Lung (tissue), 12 donors: ENCODE data around the gene XRCC2. TPM values are rescaled to one million over a fixed set of nuclear protein-coding genes. Genes with fewer than 3 reads are reported as not detected.
A peak's percentile ranks its signal among the peaks of the same experiment; 100 is the strongest.
"Not testable (repeated sequence)": the region's sequence is repeated elsewhere in the genome, so short reads cannot be mapped to it uniquely, and the experiment has no call there.

Source experiments
- ATAC-seq: fragments of 200-7000 bp; cut with Tn5 transposase; one replicate; pipeline ENCODE4 v1.9.1; 2020; ENCODE audit warnings: moderate number of reproducible peaks; ENCODE audit not compliant: insufficient read depth, low FRiP score
- DNase-seq, 3 donors: peaks; one replicate each; pipeline ENCODE4 v3.0.0-alpha.2; 2013 to 2017
- H3K27ac ChIP-seq, 2 donors: one replicate each; pipeline ENCODE4 v1.5.1; 2013; ENCODE audit warnings: mild to moderate bottlenecking in 2 of 2, moderate library complexity in 2 of 2, control low read depth in 1 of 2, inconsistent platforms in 1 of 2, low read depth in 1 of 2, low read length in 1 of 2
- H3K27me3 ChIP-seq, 3 donors: one replicate each; pipeline ENCODE4 v1.5.1; 2013; ENCODE audit warnings: low read length in 2 of 3; ENCODE audit not compliant: control insufficient read depth in 3 of 3, insufficient read depth in 3 of 3
- H3K36me3 ChIP-seq, 4 donors: one replicate each; pipeline ENCODE4 v1.5.1; 2013; ENCODE audit warnings: low read length in 4 of 4, mild to moderate bottlenecking in 1 of 4, moderate library complexity in 1 of 4; ENCODE audit not compliant: control insufficient read depth in 4 of 4, insufficient read depth in 4 of 4
- H3K4me1 ChIP-seq, 5 donors: one replicate each; pipeline ENCODE4 v1.5.1; 2013; ENCODE audit warnings: low read length in 5 of 5, mild to moderate bottlenecking in 2 of 5, moderate library complexity in 1 of 5; ENCODE audit not compliant: control insufficient read depth in 5 of 5, insufficient read depth in 5 of 5
- H3K4me3 ChIP-seq: one replicate; pipeline ENCODE4 v1.5.1; 2013; ENCODE audit warnings: mild to moderate bottlenecking, control low read depth, moderate library complexity
- H3K9ac ChIP-seq, 2 donors: one replicate each; pipeline ENCODE4 v1.5.1; 2013; ENCODE audit warnings: low read length in 2 of 2, control low read depth in 1 of 2; ENCODE audit not compliant: insufficient read depth in 1 of 2
- H3K9me3 ChIP-seq, 4 donors: one replicate each; pipeline ENCODE4 v1.5.1; 2013; ENCODE audit warnings: low read length in 3 of 4, mild to moderate bottlenecking in 1 of 4, moderate library complexity in 1 of 4; ENCODE audit not compliant: control insufficient read depth in 4 of 4, insufficient read depth in 3 of 4
- CTCF ChIP-seq: IDR thresholded peaks from 2 replicates; pipeline ENCODE4 v1.5.1; 2012; ENCODE audit warnings: mild to moderate bottlenecking; ENCODE audit errors: control extremely low read depth, extremely low read depth
- WGBS, 2 donors: extraction: QIAGEN DNeasy Blood & Tissue Kit; methylation state at CpG; one replicate each; pipeline ENCODE4 v1.1.7; 2013; 5-methylcytosine and 5-hydroxymethylcytosine counted together
- polyA plus RNA-seq, 2 donors: library from polyadenylated mRNA; stranded (reverse); fragments of 200-250 nt; gene quantifications; one replicate each; pipeline ENCODE4 v1.2.1, GENCODE V29; 2013
- total RNA-seq, 2 donors: library from RNA; depleted of rRNA in 1 of 2; stranded (reverse); fragments of >200 nt in 1 of 2; gene quantifications; one replicate each; pipeline ENCODE4 v1.2.1, GENCODE V29; 2014 to 2021
- donor health status: control.
- donor health status: control.
- donor health status: Bipolar disorder and iron deficiency.
- donor health status: healthy.
- donor health status: DM: yes; HTN: yes; CAD: no.

XRCC2 gene
- total and polyA plus RNA-seq, 4 donors, result 0.34 to 2.9 (median 1.0) TPM

DNA sequence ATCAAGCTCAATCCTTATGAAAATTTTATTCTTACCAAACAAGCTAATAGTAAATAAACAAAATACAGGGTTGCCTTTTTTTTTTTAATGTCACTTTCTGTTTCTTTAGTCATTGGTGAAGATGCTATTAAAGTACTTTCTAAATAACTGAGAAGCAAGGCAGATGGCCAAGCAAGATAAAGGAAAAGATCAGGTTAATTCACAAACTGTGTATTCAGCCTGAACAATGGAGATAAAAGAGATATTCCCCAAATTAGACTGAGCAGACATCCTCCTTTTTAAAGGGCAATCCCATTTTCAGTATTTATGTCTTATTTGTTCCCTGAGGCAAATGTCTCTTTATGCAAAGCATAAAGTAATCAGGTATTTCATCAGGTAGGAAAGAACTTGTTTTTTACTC lies 23.1 kb upstream of the XRCC2 start:
- ATAC-seq, result no peak
- no peak overlapping the region for H3K9ac ChIP-seq
- DNase-seq, result no peak

DNA sequence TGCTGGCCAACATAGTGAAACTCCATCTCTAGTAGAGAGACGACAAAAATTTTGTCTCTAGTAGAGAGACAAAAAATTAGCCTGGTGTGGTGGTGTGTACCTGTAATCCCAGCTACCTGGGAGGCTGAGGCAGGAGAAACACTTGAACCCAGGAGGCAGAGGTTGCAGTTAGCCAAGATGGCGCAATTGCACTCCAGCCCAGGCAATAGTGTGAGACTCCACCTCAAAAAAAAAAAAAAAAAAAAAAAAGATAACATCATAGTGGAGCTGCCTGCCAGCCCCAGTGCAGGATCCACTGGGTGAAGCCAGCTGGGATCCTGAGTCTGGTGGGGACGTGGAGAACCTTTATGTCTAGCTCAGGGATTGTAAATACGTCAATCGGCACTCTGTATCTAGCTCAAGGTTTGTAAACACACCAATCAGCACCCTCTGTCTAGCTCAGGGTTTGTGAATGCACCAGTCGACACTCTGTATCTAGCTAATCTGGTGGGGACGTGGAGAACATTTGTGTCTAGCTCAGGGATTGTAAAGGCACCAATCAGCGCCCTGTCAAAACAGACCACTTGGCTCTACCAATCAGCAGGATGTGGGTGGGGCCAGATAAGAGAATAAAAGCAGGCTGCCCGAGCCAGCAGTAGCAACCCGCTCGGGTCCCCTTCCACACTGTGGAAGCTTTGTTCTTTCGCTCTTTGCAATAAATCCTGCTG lies 21.5 kb upstream of the XRCC2 start:
- ATAC-seq, DNase-seq, H3K9ac ChIP-seq, H3K4me3 ChIP-seq, H3K36me3 ChIP-seq, H3K27me3 ChIP-seq, H3K9me3 ChIP-seq, H3K27ac ChIP-seq, H3K4me1 ChIP-seq: not testable (repeated sequence)
- WGBS, 2 donors, result 88 to 92% methylated on average over 8 of the region's 12 CpGs

More for the DNA sequence above, 23.1 kb upstream of the XRCC2 start:
- no peak overlapping the region for H3K27ac ChIP-seq
- no peaks in the 10 kb centered on the region for H3K36me3 ChIP-seq
- no peaks in the 10 kb centered on the region for H3K9me3 ChIP-seq
- no peaks in the 10 kb centered on the region for H3K27me3 ChIP-seq
- peaks cover 0 to 2% (median 0%) of the 10 kb centered on the region in 5 donors for H3K4me1 ChIP-seq
- no peak for TF ChIP-seq CTCF
- H3K4me3 ChIP-seq, result no peak overlapping the region

- not testable (repeated sequence) for ATAC-seq, H3K27ac ChIP-seq, H3K4me3 ChIP-seq, H3K9ac ChIP-seq, H3K27me3 ChIP-seq, H3K9me3 ChIP-seq, H3K4me1 ChIP-seq, H3K36me3 ChIP-seq, DNase-seq
- WGBS, 2 donors, result 84 to 91% methylated on average over 2 of the region's 2 CpGs
These were observed 16.3 kb upstream of the XRCC2 start for GRCh38 chr7:152692196-152692595.

DNA sequence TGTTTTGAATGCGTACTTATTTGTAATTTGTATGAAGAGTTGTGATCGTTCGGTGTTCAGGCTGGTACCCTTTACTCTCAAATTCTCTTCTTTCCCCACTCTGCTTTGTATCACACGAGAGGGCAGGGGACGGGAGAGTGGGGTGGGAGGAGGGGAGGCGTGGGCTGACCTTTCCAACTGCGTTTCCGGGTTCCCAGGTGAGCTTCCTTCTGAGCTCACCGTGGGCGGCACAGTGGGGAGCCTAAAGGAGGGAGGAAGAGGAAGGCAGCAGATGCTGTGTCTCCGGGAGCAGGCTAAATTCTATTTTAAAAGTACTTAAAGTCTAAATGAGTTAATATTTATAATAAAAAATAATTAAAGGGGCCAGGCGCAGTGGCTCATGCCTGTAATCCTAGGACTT lies 7.4 kb upstream of the XRCC2 start:
- no peak for TF ChIP-seq CTCF

More for the DNA sequence above, 7.4 kb upstream of the XRCC2 start:
- ATAC-seq (no peak), DNase-seq (peak in 1 of 3 donors; percentile 45)
- no peaks in the 10 kb centered on the region for H3K9me3 ChIP-seq
- H3K27me3 ChIP-seq, result no peaks in the 10 kb centered on the region
- WGBS, 2 donors, result 66 to 83% methylated on average over 12 of the region's 12 CpGs
- no peak overlapping the region for H3K9ac ChIP-seq
- no peaks in the 10 kb centered on the region for H3K36me3 ChIP-seq
- H3K4me3 ChIP-seq, result no peak overlapping the region
- H3K27ac ChIP-seq, result no peak overlapping the region
- H3K4me1 ChIP-seq, result peaks cover 0 to 6% (median 0%) of the 10 kb centered on the region in 5 donors
